Transverse colon (tissue), 4 donors: ENCODE measurements around the gene PUS1.

Experiments used
- CTCF ChIP-seq, 5 experiments: fragments of 200-600 bp in 3 of 5; fragments of 450-650 bp in 2 of 5; sonication (generic) in 3 of 5; IDR thresholded peaks; 1 replicate in 2 of 5; 2 replicates in 3 of 5; pipeline ENCODE4 v1.5.1; 2016 to 2017; ENCODE audit warnings: antibody characterized with exemption in 5 of 5, inconsistent platforms in 3 of 5, mild to moderate bottlenecking in 2 of 5, moderate library complexity in 1 of 5
- POLR2A ChIP-seq: fragments of 450-650 bp; IDR thresholded peaks from one replicate; pipeline ENCODE4 v1.6.1; 2016; ENCODE audit warnings: antibody characterized with exemption, mild to moderate bottlenecking, moderate library complexity
- POLR2AphosphoS5 ChIP-seq, 3 donors: sonication (generic); formaldehyde crosslinking; IDR thresholded peaks; one replicate each; pipeline ENCODE4 v1.6.1; 2016; ENCODE audit warnings: antibody characterized with exemption in 3 of 3

DNA sequence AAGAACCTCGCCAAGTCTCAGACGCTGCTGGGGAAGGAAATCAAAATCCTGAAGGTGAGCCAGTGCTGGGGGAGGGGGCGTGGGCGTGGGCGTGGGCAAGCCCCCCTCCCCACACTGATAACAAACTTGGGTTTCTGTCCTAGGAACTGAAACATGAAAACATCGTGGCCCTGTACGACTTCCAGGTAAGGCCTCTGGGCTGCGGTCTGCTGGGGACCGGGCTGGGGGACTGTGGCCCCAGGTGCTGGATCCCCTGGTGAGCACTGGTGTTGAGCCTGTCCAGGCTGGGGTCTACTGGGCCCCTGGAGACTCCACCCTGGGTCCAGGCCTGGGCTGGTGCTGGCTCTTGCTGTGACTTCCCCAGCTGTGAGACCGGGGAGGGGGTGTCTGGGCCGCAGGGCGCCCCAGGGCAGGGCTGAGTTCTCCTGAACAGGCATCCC is 33.4 kb upstream of the PUS1 start:
- no peak for TF ChIP-seq POLR2A
- TF ChIP-seq CTCF (IDR thresholded peaks at IDR 0.05) = no peak
- TF ChIP-seq POLR2AphosphoS5 (IDR thresholded peaks at IDR 0.05) = no peak
